Fibroblast of villous mesenchyme (primary cell): ENCODE results near the gene SETSIP. TPM values are rescaled to one million over a fixed set of nuclear protein-coding genes. Genes with fewer than 3 reads are reported as not detected.
A peak's percentile ranks its signal among the peaks of the same experiment; 100 is the strongest.
"Not testable (repeated sequence)": the region's sequence is repeated elsewhere in the genome, so short reads cannot be mapped to it uniquely, and the experiment has no call there.

Experiments used
- DNase-seq: peaks from one replicate; pipeline ENCODE4 v3.0.0-alpha.2; 2010; ENCODE audit warnings: low read depth
- H3K4me3 ChIP-seq: 2 replicates; pipeline ENCODE4 v1.5.1; 2011; ENCODE audit warnings: low read depth, mild to moderate bottlenecking, low read length
- CTCF ChIP-seq: IDR thresholded peaks from 2 replicates; pipeline ENCODE4 v1.5.1; 2012; ENCODE audit warnings: low read depth, mild to moderate bottlenecking, low read length; ENCODE audit not compliant: insufficient read depth
- total RNA-seq: library from RNA; depleted of rRNA; stranded (reverse); fragments of >200 nt; gene quantifications from 2 replicates; pipeline ENCODE4 v1.2.3, GENCODE V29; 2012

The SETSIP gene
- total RNA-seq, 1 donor: 0.43 TPM

- no peak for DNase-seq
- no peak for TF ChIP-seq CTCF
- peak overlapping the region; percentile 84 for H3K4me3 ChIP-seq
These were observed 5.8 kb upstream of the SETSIP start for GRCh38 chr1:92081031-92081430.

- DNase-seq: peak; percentile 59
- peak within 1 kb of the TSS; percentile 84 for H3K4me3 ChIP-seq
- no peak for TF ChIP-seq CTCF
These were observed 5.1 kb upstream of the SETSIP start, which contains the start of gene BTBD8 for GRCh38 chr1:92080128-92080985. TSS of gene BTBD8 (plus strand) at chr1:92080345. CDS start at chr1:92080572, 227 bp downstream.

- no peak for TF ChIP-seq CTCF
- no peak for DNase-seq
- H3K4me3 ChIP-seq: no peak overlapping the region
These were observed 4.2 kb upstream of the SETSIP start for GRCh38 chr1:92079441-92079840.

- DNase-seq, H3K4me3 ChIP-seq: not testable (repeated sequence)
These were observed 2.9 kb upstream of the SETSIP start for GRCh38 chr1:92078077-92078476.

GRCh38 chr1:92076363-92076762, 1.2 kb upstream of the SETSIP start:
- TF ChIP-seq CTCF: no peak
- no peak overlapping the region for H3K4me3 ChIP-seq
- no peak for DNase-seq

- DNase-seq, H3K4me3 ChIP-seq: not testable (repeated sequence)
These were observed 765 bp downstream of the SETSIP start for GRCh38 chr1:92074446-92074845.

- no peak overlapping the region for H3K4me3 ChIP-seq
- DNase-seq: no peak
- TF ChIP-seq CTCF: no peak
These were observed 4.3 kb downstream of the SETSIP start for GRCh38 chr1:92070892-92071291.

- TF ChIP-seq CTCF: no peak
- H3K4me3 ChIP-seq: no peak overlapping the region
- DNase-seq: no peak
These were observed 8.9 kb downstream of the SETSIP start for GRCh38 chr1:92066321-92066720.
